BJ (cell line): ENCODE data around the gene ZNHIT6. TPM values are rescaled to one million over a fixed set of nuclear protein-coding genes. Genes with fewer than 3 reads are reported as not detected.

Source experiments
- CTCF ChIA-PET: fragments of 350-600 bp; formaldehyde crosslinking; extraction: SDS; loops from one replicate; lab custom pipeline; 2021; ENCODE audit warnings: antibody characterized with exemption, inconsistent platforms; lab: Yijun Ruan, JAX
- POLR2A ChIA-PET: fragments of 300-600 bp; sonication (Branson Sonifier 250); formaldehyde crosslinking; extraction: SDS; loops from one replicate; lab custom pipeline; 2021; ENCODE audit warnings: antibody characterized with exemption; lab: Charles Lee
- DNase-seq: peaks from one replicate; pipeline ENCODE4 v3.0.0-alpha.2; 2011; ENCODE audit warnings: low read depth
- H3K27me3 ChIP-seq: 2 replicates; pipeline ENCODE4 v1.6.0; 2011; ENCODE audit warnings: low read length; ENCODE audit not compliant: control insufficient read depth, insufficient read depth
- H3K36me3 ChIP-seq: 2 replicates; pipeline ENCODE4 v1.5.1; 2011; ENCODE audit warnings: low read length; ENCODE audit not compliant: control insufficient read depth, insufficient read depth
- H3K4me3 ChIP-seq: 2 replicates; pipeline ENCODE4 v1.5.1; 2011; ENCODE audit warnings: low read depth, mild to moderate bottlenecking, control low read depth, low read length
- polyA plus RNA-seq: library from polyadenylated mRNA; depleted of rRNA; stranded (reverse); fragments of >200 nt; gene quantifications from 2 replicates; pipeline ENCODE4 v1.2.3, GENCODE V29; 2011
- TF ChIP-seq, protein P1 (sequence below): IDR thresholded peaks from 2 replicates; pipeline ENCODE4 v1.5.1; 2011; ENCODE audit warnings: low read depth, mild to moderate bottlenecking, control low read depth, inconsistent platforms, low read length, moderate library complexity; ENCODE audit not compliant: insufficient read depth

The ZNHIT6 gene
- polyA plus RNA-seq, 1 experiment: 5.6 TPM

DNA sequence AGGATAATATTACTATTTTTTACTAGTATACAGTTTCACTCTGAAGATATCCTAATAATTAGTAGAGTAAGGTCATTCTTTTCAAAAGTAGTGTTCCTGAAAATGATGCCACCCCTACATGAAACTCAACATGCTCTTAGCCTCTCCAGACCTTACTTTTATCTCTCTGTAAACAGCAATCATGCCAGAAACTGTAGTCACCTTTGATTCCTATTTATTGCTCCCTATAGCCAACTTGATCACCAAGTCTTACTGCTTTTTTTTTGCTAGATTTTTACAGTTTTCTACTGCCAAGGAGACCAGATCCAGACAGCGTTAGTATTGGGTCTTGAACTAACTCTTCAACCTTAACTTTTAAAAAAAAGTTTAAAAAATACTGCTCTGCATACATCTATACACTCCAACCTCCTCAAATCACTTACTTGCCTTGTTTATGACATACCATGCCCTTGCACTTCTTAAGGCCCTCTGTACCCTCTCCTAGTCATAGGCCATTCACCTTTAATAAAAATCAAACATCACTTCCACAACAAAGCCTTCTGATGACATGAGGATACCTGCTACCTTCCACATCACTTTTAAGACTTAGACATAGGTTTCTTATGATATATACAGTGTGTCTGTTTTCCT, 36.1 kb downstream of the ZNHIT6 start:
- Histone ChIP-seq H3K4me3 (no peak overlapping the region), H3K36me3 (peaks cover 4% of the 10 kb centered on the region; the same call in 1 of the 2 replicates), H3K27me3 (no peaks in the 10 kb centered on the region)
- ChIA-PET POLR2A (no interaction called here), CTCF (interaction anchor here (0.7 kb wide), 1 partner anchor 135 kb away, joined by 5 read pairs; no protein-coding TSS in a partner anchor)
- TF ChIP-seq, protein P1, sequence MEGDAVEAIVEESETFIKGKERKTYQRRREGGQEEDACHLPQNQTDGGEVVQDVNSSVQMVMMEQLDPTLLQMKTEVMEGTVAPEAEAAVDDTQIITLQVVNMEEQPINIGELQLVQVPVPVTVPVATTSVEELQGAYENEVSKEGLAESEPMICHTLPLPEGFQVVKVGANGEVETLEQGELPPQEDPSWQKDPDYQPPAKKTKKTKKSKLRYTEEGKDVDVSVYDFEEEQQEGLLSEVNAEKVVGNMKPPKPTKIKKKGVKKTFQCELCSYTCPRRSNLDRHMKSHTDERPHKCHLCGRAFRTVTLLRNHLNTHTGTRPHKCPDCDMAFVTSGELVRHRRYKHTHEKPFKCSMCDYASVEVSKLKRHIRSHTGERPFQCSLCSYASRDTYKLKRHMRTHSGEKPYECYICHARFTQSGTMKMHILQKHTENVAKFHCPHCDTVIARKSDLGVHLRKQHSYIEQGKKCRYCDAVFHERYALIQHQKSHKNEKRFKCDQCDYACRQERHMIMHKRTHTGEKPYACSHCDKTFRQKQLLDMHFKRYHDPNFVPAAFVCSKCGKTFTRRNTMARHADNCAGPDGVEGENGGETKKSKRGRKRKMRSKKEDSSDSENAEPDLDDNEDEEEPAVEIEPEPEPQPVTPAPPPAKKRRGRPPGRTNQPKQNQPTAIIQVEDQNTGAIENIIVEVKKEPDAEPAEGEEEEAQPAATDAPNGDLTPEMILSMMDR: no peak
- no peak for DNase-seq

DNA sequence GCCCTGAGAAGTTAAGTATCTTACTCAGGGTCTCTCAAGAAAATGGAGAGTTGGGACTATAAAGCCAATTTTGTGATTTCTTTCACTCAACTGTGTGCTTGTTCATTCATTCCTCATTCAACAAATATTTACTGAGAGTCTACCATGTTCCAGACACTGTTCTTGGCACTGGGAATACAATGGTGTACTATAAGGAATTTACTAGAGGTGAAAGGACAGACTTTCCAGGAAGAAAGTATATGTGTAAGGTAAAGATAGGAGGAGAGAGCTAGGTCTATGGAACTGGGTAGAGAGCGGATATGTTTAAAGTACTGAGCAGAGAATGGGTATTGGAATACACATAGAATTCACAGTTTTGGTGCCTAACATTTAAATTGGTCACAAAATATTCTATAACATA, 42.3 kb downstream of the ZNHIT6 start:
- ChIA-PET CTCF (no interaction called here), POLR2A (no interaction called here)
- peaks cover 1% of the 10 kb centered on the region; the same call in 1 of the 2 replicates for H3K36me3 ChIP-seq
- no peaks in the 10 kb centered on the region for H3K27me3 ChIP-seq
- no peak overlapping the region for H3K4me3 ChIP-seq
- DNase-seq: no peak
- TF ChIP-seq, protein P1: no peak

GRCh38 chr1:85663382-85663781, 44.9 kb downstream of the ZNHIT6 start:
- H3K4me3 ChIP-seq: no peak overlapping the region
- DNase-seq: no peak
- POLR2A ChIA-PET: no interaction called here

GRCh38 chr1:85661767-85662166, 46.5 kb downstream of the ZNHIT6 start:
- H3K27me3 ChIP-seq: no peaks in the 10 kb centered on the region
- H3K4me3 ChIP-seq: no peak overlapping the region
- TF ChIP-seq, protein P1: no peak
- ChIA-PET POLR2A (interaction anchor here (0.9 kb wide), 1 partner anchor 76 kb away, joined by 3 read pairs; no protein-coding TSS in a partner anchor), CTCF (interaction anchor here (0.6 to 1.1 kb wide), 3 partner anchors 9 to 511 kb away, joined by 3 to 4 read pairs (median 3); no protein-coding TSS in a partner anchor)
- no peak for DNase-seq
- peaks cover 1% of the 10 kb centered on the region; the same call in 1 of the 2 replicates for H3K36me3 ChIP-seq

More at GRCh38 chr1:85663382-85663781, 44.9 kb downstream of the ZNHIT6 start:
- H3K36me3 ChIP-seq: peaks cover 1% of the 10 kb centered on the region; the same call in 1 of the 2 replicates
- TF ChIP-seq, protein P1: no peak
- CTCF ChIA-PET: no interaction called here
- H3K27me3 ChIP-seq: no peaks in the 10 kb centered on the region

DNA sequence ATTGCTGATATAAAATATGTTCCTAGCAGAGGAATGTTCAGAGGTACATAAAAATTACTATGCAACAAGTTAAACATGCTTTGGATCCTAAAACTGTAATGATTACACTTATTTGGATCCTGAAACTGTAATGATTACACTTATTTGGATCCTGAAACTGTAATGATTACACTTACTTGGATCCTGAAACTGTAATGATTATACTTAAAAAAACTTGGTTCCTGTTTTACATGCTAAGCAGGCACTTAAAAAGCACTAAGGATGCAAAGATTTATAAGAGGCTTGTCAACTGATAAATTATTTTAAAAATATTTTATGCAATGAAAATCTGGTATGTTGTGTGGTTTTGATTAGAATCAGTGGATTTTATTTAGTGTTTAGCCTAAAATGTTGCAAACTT, 47.7 kb downstream of the ZNHIT6 start:
- DNase-seq: no peak
- CTCF ChIA-PET: interaction anchor here (1.1 kb wide), 1 partner anchor 13 kb away, joined by 4 read pairs; no protein-coding TSS in a partner anchor
- Histone ChIP-seq H3K4me3 (no peak overlapping the region), H3K27me3 (no peaks in the 10 kb centered on the region), H3K36me3 (peaks cover 1% of the 10 kb centered on the region; the same call in 1 of the 2 replicates)
- TF ChIP-seq, protein P1: no peak
- POLR2A ChIA-PET: no interaction called here
